Calu3 (cell line): Measurements from ENCODE around the gene CSRP1. TPM values are rescaled to one million over a fixed set of nuclear protein-coding genes. Genes with fewer than 3 reads are reported as not detected.
A peak's percentile ranks its signal among the peaks of the same experiment; 100 is the strongest.
"Not testable (repeated sequence)": the region's sequence is repeated elsewhere in the genome, so short reads cannot be mapped to it uniquely, and the experiment has no call there.

Experiments
- BruUV-seq: library from RNA; stranded (reverse); fragments of 400-500 nt; replicated peaks from 2 replicates; lab custom pipeline; 2021; lab: Mats Ljungman, UMichigan
- CTCF ChIA-PET: fragments of 300-600 bp; sonication (Branson Sonifier 250); formaldehyde crosslinking; loops from one replicate; lab custom pipeline; 2022; ENCODE audit warnings: antibody characterized with exemption; lab: Charles Lee
- DNase-seq: peaks from one replicate; pipeline ENCODE4 v3.0.0; 2022
- H3K27ac Mint-ChIP-seq: one replicate; pipeline ENCODE4 v1.8.0; 2022; ENCODE audit warnings: mixed read lengths; ENCODE audit not compliant: unreplicated experiment
- H3K27me3 Mint-ChIP-seq: one replicate; pipeline ENCODE4 v1.8.0; 2022; ENCODE audit warnings: mixed read lengths; ENCODE audit not compliant: unreplicated experiment
- H3K36me3 Mint-ChIP-seq: one replicate; pipeline ENCODE4 v1.8.0; 2022; ENCODE audit warnings: mild to moderate bottlenecking, moderate library complexity, mixed read lengths; ENCODE audit not compliant: insufficient read depth, unreplicated experiment
- H3K4me1 Mint-ChIP-seq: one replicate; pipeline ENCODE4 v1.8.0; 2022; ENCODE audit warnings: mild to moderate bottlenecking, low read depth, mixed read lengths; ENCODE audit not compliant: unreplicated experiment
- H3K4me3 Mint-ChIP-seq: one replicate; pipeline ENCODE4 v1.8.0; 2022; ENCODE audit warnings: mild to moderate bottlenecking, low read depth, moderate library complexity, mixed read lengths; ENCODE audit not compliant: unreplicated experiment
- H3K9me3 Mint-ChIP-seq: one replicate; pipeline ENCODE4 v1.8.0; 2022; ENCODE audit warnings: low read depth, mixed read lengths; ENCODE audit not compliant: unreplicated experiment
- intact Hi-C: fragments of 100-400 bp; cut with micrococcal nuclease; formaldehyde crosslinking; loops from one replicate; pipeline ENCODE4 v1.10.0; 2022; ENCODE audit not compliant: unreplicated experiment
- total RNA-seq: library from RNA; stranded (reverse); gene quantifications from 2 replicates; pipeline ENCODE4 v1.2.3, GENCODE V29; 2022
- TF ChIP-seq, protein P1 (sequence below): fragments of 200-600 bp; IDR thresholded peaks from one replicate; pipeline ENCODE4 v1.8.0; 2022; ENCODE audit warnings: antibody characterized with exemption; ENCODE audit not compliant: unreplicated experiment

CSRP1 gene
- total RNA-seq, 1 experiment from 2014 or later = 69.9 TPM

- DNase-seq = no peak
- intact Hi-C loops = no loop called here
- H3K27ac Mint-ChIP-seq = peak overlapping the region; percentile 51
- H3K4me3 Mint-ChIP-seq = no peak overlapping the region
- H3K36me3 Mint-ChIP-seq = peaks cover 14% of the 10 kb centered on the region
- H3K9me3 Mint-ChIP-seq = no peaks in the 10 kb centered on the region
- TF ChIP-seq, protein P1, sequence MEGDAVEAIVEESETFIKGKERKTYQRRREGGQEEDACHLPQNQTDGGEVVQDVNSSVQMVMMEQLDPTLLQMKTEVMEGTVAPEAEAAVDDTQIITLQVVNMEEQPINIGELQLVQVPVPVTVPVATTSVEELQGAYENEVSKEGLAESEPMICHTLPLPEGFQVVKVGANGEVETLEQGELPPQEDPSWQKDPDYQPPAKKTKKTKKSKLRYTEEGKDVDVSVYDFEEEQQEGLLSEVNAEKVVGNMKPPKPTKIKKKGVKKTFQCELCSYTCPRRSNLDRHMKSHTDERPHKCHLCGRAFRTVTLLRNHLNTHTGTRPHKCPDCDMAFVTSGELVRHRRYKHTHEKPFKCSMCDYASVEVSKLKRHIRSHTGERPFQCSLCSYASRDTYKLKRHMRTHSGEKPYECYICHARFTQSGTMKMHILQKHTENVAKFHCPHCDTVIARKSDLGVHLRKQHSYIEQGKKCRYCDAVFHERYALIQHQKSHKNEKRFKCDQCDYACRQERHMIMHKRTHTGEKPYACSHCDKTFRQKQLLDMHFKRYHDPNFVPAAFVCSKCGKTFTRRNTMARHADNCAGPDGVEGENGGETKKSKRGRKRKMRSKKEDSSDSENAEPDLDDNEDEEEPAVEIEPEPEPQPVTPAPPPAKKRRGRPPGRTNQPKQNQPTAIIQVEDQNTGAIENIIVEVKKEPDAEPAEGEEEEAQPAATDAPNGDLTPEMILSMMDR = no peak
- peaks cover 31% of the 10 kb centered on the region for H3K4me1 Mint-ChIP-seq
- BruUV-seq = no TSS peak
- CTCF ChIA-PET = no interaction called here
- H3K27me3 Mint-ChIP-seq = no peaks in the 10 kb centered on the region
Measured at GRCh38 chr1:201476670-201477344, 30.1 kb downstream of the CSRP1 start.

GRCh38 chr1:201475915-201476669, 30.8 kb downstream of the CSRP1 start:
- BruUV-seq = no TSS peak
- TF ChIP-seq, protein P1 = no peak
- no peak overlapping the region for H3K4me3 Mint-ChIP-seq
- intact Hi-C loops = no loop called here
- H3K27me3 Mint-ChIP-seq = no peaks in the 10 kb centered on the region
- H3K9me3 Mint-ChIP-seq = no peaks in the 10 kb centered on the region
- H3K36me3 Mint-ChIP-seq = peaks cover 9% of the 10 kb centered on the region
- peak overlapping the region; percentile 51 for H3K27ac Mint-ChIP-seq
- CTCF ChIA-PET = no interaction called here
- DNase-seq = no peak
- H3K4me1 Mint-ChIP-seq = peaks cover 24% of the 10 kb centered on the region

GRCh38 chr1:201475130-201475529, 31.8 kb downstream of the CSRP1 start:
- CTCF ChIA-PET = no interaction called here
- TF ChIP-seq, protein P1 = no peak
- Mint-ChIP-seq H3K27ac (no peak overlapping the region), H3K9me3 (no peaks in the 10 kb centered on the region), H3K36me3 (peaks cover 6% of the 10 kb centered on the region), H3K4me3 (no peak overlapping the region), H3K27me3 (no peaks in the 10 kb centered on the region), H3K4me1 (peaks cover 17% of the 10 kb centered on the region)
- no peak for DNase-seq
- no TSS peak for BruUV-seq
- intact Hi-C loops = no loop called here

GRCh38 chr1:201473296-201473695, 33.6 kb downstream of the CSRP1 start:
- no peaks in the 10 kb centered on the region for H3K9me3 Mint-ChIP-seq
- peaks cover 18% of the 10 kb centered on the region for H3K4me1 Mint-ChIP-seq
- intact Hi-C loops = no loop called here
- TF ChIP-seq, protein P1 = no peak
- no peak overlapping the region for H3K4me3 Mint-ChIP-seq
- H3K36me3 Mint-ChIP-seq = peaks cover 24% of the 10 kb centered on the region
- H3K27me3 Mint-ChIP-seq = no peaks in the 10 kb centered on the region
- CTCF ChIA-PET = interaction anchor here (0.8 kb wide), 1 partner anchor 40 kb away, joined by 4 read pairs; no protein-coding TSS in a partner anchor
- DNase-seq = no peak
- H3K27ac Mint-ChIP-seq = no peak overlapping the region
- no TSS peak for BruUV-seq

DNA sequence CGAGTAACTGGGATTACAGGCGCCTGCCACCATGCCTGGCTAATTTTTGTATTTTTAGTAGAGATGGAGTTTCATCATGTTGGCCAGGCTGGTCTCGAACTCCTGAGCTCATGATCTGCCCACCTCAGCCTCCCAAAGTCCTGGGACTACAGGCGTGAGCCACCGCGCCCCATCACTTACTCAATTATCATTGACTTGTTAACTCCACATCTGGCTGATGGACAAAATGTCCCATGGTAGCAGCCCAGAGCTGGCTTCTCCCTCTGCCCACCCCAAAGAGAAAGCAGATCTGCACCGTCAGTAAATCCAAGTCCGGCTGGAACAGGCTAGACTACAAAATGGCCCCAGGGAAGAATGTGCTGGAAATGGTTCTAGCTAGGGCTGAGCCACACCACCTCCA, 34.6 kb downstream of the CSRP1 start:
- Mint-ChIP-seq H3K36me3 (peaks cover 34% of the 10 kb centered on the region), H3K4me1 (peaks cover 28% of the 10 kb centered on the region)
- BruUV-seq, H3K9me3 Mint-ChIP-seq, DNase-seq, H3K4me3 Mint-ChIP-seq, intact Hi-C loops, H3K27me3 Mint-ChIP-seq, H3K27ac Mint-ChIP-seq: not testable (repeated sequence)
- CTCF ChIA-PET = interaction anchor here (0.6 to 0.8 kb wide), 2 partner anchors 41 to 66 kb away, joined by 3 to 4 read pairs; partner anchors contain the start of gene NAV1
